Mesodermal cell (in vitro differentiated cells): ENCODE results near the gene C18orf54.

Experiments used
- H3K27ac ChIP-seq: 2 replicates; pipeline ENCODE4 v1.7.0; 2013; ENCODE audit warnings: mild to moderate bottlenecking, low read depth, low read length, moderate library complexity; ENCODE audit not compliant: severe bottlenecking
- H3K36me3 ChIP-seq: 2 replicates; pipeline ENCODE4 v1.7.1; 2013; ENCODE audit warnings: mild to moderate bottlenecking, low read length, moderate library complexity; ENCODE audit not compliant: control insufficient read depth, insufficient read depth
- H3K4me1 ChIP-seq: one replicate; pipeline ENCODE4 v1.7.1; 2013; ENCODE audit warnings: mild to moderate bottlenecking, low read length; ENCODE audit not compliant: insufficient read depth, control insufficient read depth, poor library complexity, severe bottlenecking
- H3K4me3 ChIP-seq: 2 replicates; pipeline ENCODE4 v1.7.0; 2013; ENCODE audit warnings: low read length, control low read depth, mild to moderate bottlenecking; ENCODE audit not compliant: insufficient read depth, poor library complexity, severe bottlenecking; ENCODE audit errors: extremely low read depth
- H3K9me3 ChIP-seq: 2 replicates; pipeline ENCODE4 v1.7.1; 2013; ENCODE audit warnings: mild to moderate bottlenecking, low read length, moderate library complexity; ENCODE audit not compliant: control insufficient read depth
- WGBS, 2 experiments: methylation state at CpG; one replicate each; pipeline ENCODE4 v1.1.5; 2013; ENCODE audit warnings: missing lambda C conversion rate in 2 of 2; ENCODE audit not compliant: insufficient coverage in 2 of 2; 5-methylcytosine and 5-hydroxymethylcytosine counted together

C18orf54 gene

GRCh38 chr18:54351186-54351585 is 6.5 kb upstream of the C18orf54 start:
- Histone ChIP-seq H3K4me1 (no peaks in the 10 kb centered on the region), H3K36me3 (no peaks in the 10 kb centered on the region), H3K9me3 (no peaks in the 10 kb centered on the region), H3K4me3 (no peak overlapping the region), H3K27ac (no peak overlapping the region)
- WGBS, 2 experiments = 100% methylated on average over 1 of the region's 1 CpG; no CpG with 5 or more reads in 1 of the 2 experiments

DNA sequence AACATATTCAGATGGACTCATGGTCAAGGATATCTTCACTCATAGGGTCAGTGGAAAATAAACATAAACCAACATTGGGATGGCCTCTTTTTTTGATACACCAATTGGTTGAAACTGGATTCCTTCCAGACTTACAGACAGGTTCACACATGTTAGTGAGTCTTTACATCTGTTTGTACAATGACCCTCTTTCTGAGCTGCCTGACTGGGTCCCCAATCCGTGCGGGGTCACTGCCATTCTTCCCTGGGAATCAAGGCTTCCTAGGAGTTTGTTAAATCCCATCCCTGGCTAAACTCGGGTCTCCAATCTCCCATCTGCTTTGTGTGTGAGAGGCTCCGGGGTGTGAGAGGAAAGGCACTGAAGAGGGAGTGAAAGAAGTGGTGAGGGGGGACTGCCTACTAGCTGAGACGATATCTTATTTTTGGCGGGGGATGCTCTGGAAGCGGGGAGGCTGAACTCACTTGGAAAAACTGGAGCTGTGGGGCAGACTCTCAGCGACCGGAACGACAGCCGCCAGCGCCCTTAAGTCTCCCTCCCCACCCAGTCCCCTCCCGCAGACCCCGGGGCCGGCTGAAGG is 535 bp upstream of the C18orf54 start:
- Histone ChIP-seq H3K36me3 (peaks cover 18% of the 10 kb centered on the region), H3K4me1 (peaks cover 5% of the 10 kb centered on the region), H3K27ac (peak overlapping the region; percentile 90), H3K4me3 (peak overlapping the region; percentile 88), H3K9me3 (no peaks in the 10 kb centered on the region)
- 5 to 22% methylated on average over 3 to 5 of the region's 15 CpGs for WGBS, 2 experiments

GRCh38 chr18:54358495-54359040 is 862 bp downstream of the C18orf54 start:
- Histone ChIP-seq H3K4me1 (peaks cover 5% of the 10 kb centered on the region), H3K9me3 (no peaks in the 10 kb centered on the region), H3K4me3 (peak overlapping the region; percentile 88), H3K36me3 (peaks cover 20% of the 10 kb centered on the region), H3K27ac (peak overlapping the region; percentile 90)
- 0 to 1% methylated on average over 14 to 16 of the region's 21 CpGs for WGBS, 2 experiments

- peaks cover 20% of the 10 kb centered on the region for H3K36me3 ChIP-seq
- H3K27ac ChIP-seq = no peak overlapping the region
- H3K4me3 ChIP-seq = peak overlapping the region; percentile 88
- peaks cover 5% of the 10 kb centered on the region for H3K4me1 ChIP-seq
- no peaks in the 10 kb centered on the region for H3K9me3 ChIP-seq
- 20% methylated on average over 1 of the region's 6 CpGs; no CpG with 5 or more reads in 1 of the 2 experiments for WGBS, 2 experiments
Observed at GRCh38 chr18:54359233-54359632, 1.5 kb downstream of the C18orf54 start.

DNA sequence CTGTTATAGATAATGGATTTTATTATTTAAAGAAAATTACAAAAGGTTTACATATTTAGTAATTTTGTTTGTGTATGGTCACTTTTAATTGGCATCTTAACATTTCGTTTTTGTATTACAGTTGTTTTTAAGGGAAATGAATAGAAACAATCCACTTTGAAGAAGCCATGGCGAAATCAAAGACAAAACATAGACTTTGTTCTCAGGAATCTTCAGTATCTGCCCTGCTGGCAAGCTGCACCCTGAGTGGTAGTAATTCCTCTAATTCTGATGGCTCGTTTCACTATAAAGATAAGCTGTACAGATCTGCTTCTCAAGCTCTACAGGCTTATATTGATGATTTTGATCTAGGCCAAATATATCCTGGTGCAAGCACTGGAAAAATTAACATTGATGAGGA is 2.7 kb downstream of the C18orf54 start:
- Histone ChIP-seq H3K36me3 (peaks cover 24% of the 10 kb centered on the region), H3K4me1 (peaks cover 5% of the 10 kb centered on the region), H3K9me3 (no peaks in the 10 kb centered on the region), H3K27ac (no peak overlapping the region), H3K4me3 (no peak overlapping the region)
- WGBS, 2 experiments = 80% methylated on average over 2 of the region's 3 CpGs; no CpG with 5 or more reads in 1 of the 2 experiments

GRCh38 chr18:54378057-54378456 is 20.4 kb downstream of the C18orf54 start:
- Histone ChIP-seq H3K4me3 (no peak overlapping the region), H3K27ac (no peak overlapping the region), H3K36me3 (peaks cover 40% of the 10 kb centered on the region), H3K4me1 (no peaks in the 10 kb centered on the region), H3K9me3 (no peaks in the 10 kb centered on the region)
- no CpG with 5 or more reads among the region's 4 CpGs for WGBS, 2 experiments

DNA sequence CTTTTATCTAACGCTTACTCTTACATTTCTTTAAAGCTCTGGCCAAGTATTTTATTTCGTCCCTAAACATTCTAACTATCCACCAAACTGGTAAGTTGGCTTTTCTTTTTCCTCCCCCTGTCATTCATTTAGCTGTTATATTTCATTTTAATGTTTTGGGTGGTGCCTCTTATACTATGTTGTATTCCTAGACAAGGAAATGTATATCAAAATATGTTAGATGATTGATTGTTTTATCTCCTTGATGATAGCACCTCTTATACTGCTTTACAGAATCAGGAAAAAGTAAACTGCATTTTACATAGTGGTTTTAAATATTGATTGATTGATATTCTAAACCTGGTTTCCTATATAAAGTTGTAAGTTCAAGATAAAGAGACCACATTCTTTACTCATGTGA is 23.9 kb downstream of the C18orf54 start:
- WGBS, 2 experiments = 68 to 100% methylated on average over 1 to 2 of the region's 2 CpGs
- Histone ChIP-seq H3K4me3 (no peak overlapping the region), H3K9me3 (no peaks in the 10 kb centered on the region)

GRCh38 chr18:54382076-54382475 is 24.4 kb downstream of the C18orf54 start:
- Histone ChIP-seq H3K27ac (no peak overlapping the region), H3K9me3 (peaks cover 3% of the 10 kb centered on the region), H3K4me1 (peaks cover 10% of the 10 kb centered on the region), H3K36me3 (peaks cover 32% of the 10 kb centered on the region), H3K4me3 (no peak overlapping the region)
- WGBS, 2 experiments = 88 to 93% methylated on average over 2 to 3 of the region's 3 CpGs

More for the DNA sequence above, 23.9 kb downstream of the C18orf54 start:
- no peak overlapping the region for H3K27ac ChIP-seq
- H3K4me1 ChIP-seq = peaks cover 9% of the 10 kb centered on the region
- H3K36me3 ChIP-seq = peaks cover 36% of the 10 kb centered on the region

DNA sequence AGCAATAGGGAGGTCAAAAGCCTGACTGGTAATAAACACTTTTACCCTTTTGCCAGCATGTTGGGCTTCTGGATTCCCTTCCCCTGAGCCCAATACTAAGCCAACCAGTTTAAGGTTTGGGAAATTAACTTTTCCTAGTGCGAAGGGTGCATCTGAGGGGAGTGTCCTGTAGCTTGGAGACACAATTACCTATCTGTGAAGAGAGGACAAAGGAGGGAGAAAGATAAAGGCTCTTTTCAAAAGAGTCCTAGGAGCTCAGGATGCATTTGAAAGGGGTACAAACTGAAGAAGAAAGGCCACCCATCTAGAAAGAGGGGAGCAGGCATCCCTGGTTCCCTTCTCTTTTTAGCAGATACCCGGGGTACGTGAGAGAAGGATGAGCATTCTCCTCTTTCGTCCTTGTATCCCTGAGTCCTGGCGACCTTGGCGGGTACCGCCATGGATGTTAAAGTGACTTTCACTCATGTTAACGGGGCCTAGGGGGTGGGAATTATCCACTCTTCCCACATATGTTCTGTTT is 25.1 kb downstream of the C18orf54 start:
- H3K4me3 ChIP-seq = no peak overlapping the region
- 60 to 73% methylated on average over 2 of the region's 8 CpGs for WGBS, 2 experiments
- H3K4me1 ChIP-seq = peaks cover 16% of the 10 kb centered on the region
- H3K9me3 ChIP-seq = peaks cover 10% of the 10 kb centered on the region
- peaks cover 29% of the 10 kb centered on the region for H3K36me3 ChIP-seq
- H3K27ac ChIP-seq = no peak overlapping the region

- Histone ChIP-seq H3K36me3 (peaks cover 7% of the 10 kb centered on the region), H3K9me3 (peaks cover 16% of the 10 kb centered on the region), H3K4me1 (peaks cover 30% of the 10 kb centered on the region), H3K27ac (peak overlapping the region; percentile 49), H3K4me3 (no peak overlapping the region)
- 77 to 81% methylated on average over 3 of the region's 4 CpGs for WGBS, 2 experiments
Observed at GRCh38 chr18:54386043-54386442, 28.3 kb downstream of the C18orf54 start.
